NB4 (cell line): ENCODE results near the gene BANP.

Source experiments
- DNase-seq: peaks from one replicate; pipeline ENCODE4 v3.0.0; 2010; ENCODE audit warnings: low read depth
- H3K4me3 ChIP-seq: one replicate; pipeline ENCODE4 v1.5.1; 2011; ENCODE audit warnings: mild to moderate bottlenecking, low read depth, low read length, moderate library complexity
- CTCF ChIP-seq: IDR thresholded peaks from one replicate; pipeline ENCODE4 v1.5.1; 2012; ENCODE audit warnings: low read depth, low read length
- MAX ChIP-seq: IDR thresholded peaks from 2 replicates; pipeline ENCODE4 v1.6.1; 2011; ENCODE audit warnings: low read depth, low read length
- MYC ChIP-seq: IDR thresholded peaks from 2 replicates; pipeline ENCODE4 v1.6.1; 2011; ENCODE audit warnings: low read depth, low read length
- POLR2A ChIP-seq: IDR thresholded peaks from 2 replicates; pipeline ENCODE4 v1.6.1; 2011; ENCODE audit warnings: mild to moderate bottlenecking; ENCODE audit not compliant: insufficient read length; ENCODE audit errors: extremely low read depth

BANP gene

GRCh38 chr16:88067530-88068411 is 116.5 kb downstream of the BANP start:
- TF ChIP-seq CTCF (no peak), MYC (no peak), POLR2A (no peak), MAX (no peak)
- no peak overlapping the region for H3K4me3 ChIP-seq
- no peak for DNase-seq

- TF ChIP-seq MYC, result no peak
- TF ChIP-seq POLR2A, result no peak
- no peak for TF ChIP-seq CTCF
- TF ChIP-seq MAX, result no peak
- no peak overlapping the region for H3K4me3 ChIP-seq
- no peak for DNase-seq
Observed at GRCh38 chr16:88068476-88069396, 117.5 kb downstream of the BANP start.

GRCh38 chr16:88069397-88070168 is 118.3 kb downstream of the BANP start:
- TF ChIP-seq MYC (no peak), POLR2A (no peak), MAX (no peak), CTCF (no peak)
- DNase-seq, result no peak
- H3K4me3 ChIP-seq, result no peak overlapping the region

- no peak overlapping the region for H3K4me3 ChIP-seq
- TF ChIP-seq MAX, result no peak
- no peak for TF ChIP-seq POLR2A
- TF ChIP-seq MYC, result no peak
- no peak for TF ChIP-seq CTCF
- no peak for DNase-seq
Observed at GRCh38 chr16:88070341-88070740, 119.1 kb downstream of the BANP start.

- no peak overlapping the region for H3K4me3 ChIP-seq
- no peak for TF ChIP-seq MAX
- DNase-seq, result no peak
Observed at GRCh38 chr16:88070989-88071625, 119.9 kb downstream of the BANP start.
